ENCODE results near the gene ETAA1. TPM values are rescaled to one million over a fixed set of nuclear protein-coding genes. Genes with fewer than 3 reads are reported as not detected.

Gene ETAA1
- total and polyA plus RNA-seq, 7 experiments from 2014 or later, result 4.4 to 16.4 (median 9.7) TPM

- POLR2A ChIA-PET, result no interaction called here
- intact Hi-C loops (cut with micrococcal nuclease), result no loop called here
- Histone ChIP-seq H3K36me3 (ENCODE audit: control insufficient read depth in 2 of 3, insufficient read depth in 3 of 3, low read length in 3 of 3) (no peaks in the 10 kb centered on the region), H3K27ac (ENCODE audit: low read depth, low read length) (no peak overlapping the region), H3K4me3 (ENCODE audit: low read length) (no peak overlapping the region), H3K9me3 (ENCODE audit: control insufficient read depth in 2 of 3, low read length in 3 of 3) (no peaks in the 10 kb centered on the region), H3K27me3 (ENCODE audit: control insufficient read depth in 2 of 2, insufficient read depth in 2 of 2, low read length in 2 of 2) (no peaks in the 10 kb centered on the region), H3K4me1 (ENCODE audit: control insufficient read depth in 2 of 2, insufficient read depth in 2 of 2, low read length in 2 of 2) (no peaks in the 10 kb centered on the region)
- H3K36me3 Mint-ChIP-seq, result no peaks in the 10 kb centered on the region
- H3K4me1 Mint-ChIP-seq, result no peaks in the 10 kb centered on the region
- H3K9me3 Mint-ChIP-seq, result peaks cover 0 to 5% (median 0%) of the 10 kb centered on the region in 11 donors
- CTCF ChIA-PET, result no interaction called here
- H3K27ac Mint-ChIP-seq, result no peak overlapping the region
- H3K27me3 Mint-ChIP-seq, result peaks cover 0 to 35% (median 10%) of the 10 kb centered on the region in 5 donors
- ATAC-seq (no peak), DNase-seq (no peak)
- H3K4me3 Mint-ChIP-seq, result no peak overlapping the region
Observed at GRCh38 chr2:67448648-67449047, 51.5 kb downstream of the ETAA1 start.

DNA sequence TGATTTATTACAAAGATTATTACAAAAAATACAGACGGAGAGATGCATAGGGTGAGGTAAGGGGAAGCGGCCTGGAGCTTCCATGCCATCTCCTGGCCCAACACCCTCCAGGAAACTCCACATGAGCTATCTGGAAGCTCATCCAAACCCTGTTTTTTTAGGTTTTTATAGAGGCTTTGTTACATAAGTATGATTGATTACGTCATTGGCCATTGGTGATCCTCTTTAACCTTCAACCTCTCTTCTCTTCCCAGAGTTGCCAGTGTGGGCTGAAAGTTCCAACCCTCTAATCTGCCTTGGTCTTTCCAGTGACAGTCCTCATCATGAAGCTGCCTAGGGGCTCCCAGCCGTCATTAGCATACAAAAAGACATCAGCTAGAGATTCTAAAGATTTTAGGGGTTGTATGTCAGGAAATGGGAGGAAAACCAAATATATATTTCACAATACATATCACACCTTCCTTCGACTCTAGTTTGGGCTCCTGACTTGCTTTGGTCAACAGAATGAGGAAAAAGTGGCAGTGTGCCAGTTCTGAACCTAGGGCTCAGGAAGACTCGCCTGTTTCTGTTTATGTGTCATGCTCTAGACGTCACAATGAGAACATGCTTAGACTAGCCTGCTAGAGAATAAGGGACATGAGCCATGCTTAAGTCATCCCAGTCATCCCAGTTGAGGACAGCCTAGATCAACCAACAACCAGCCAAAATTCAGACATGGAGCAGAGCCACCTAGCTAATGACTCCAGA is 54.1 kb downstream of the ETAA1 start:
- Histone ChIP-seq H3K27ac (ENCODE audit: low read depth, low read length) (no peak overlapping the region), H3K9me3 (ENCODE audit: control insufficient read depth in 2 of 3, low read length in 3 of 3) (no peaks in the 10 kb centered on the region), H3K36me3 (ENCODE audit: control insufficient read depth in 2 of 3, insufficient read depth in 3 of 3, low read length in 3 of 3) (no peaks in the 10 kb centered on the region), H3K27me3 (ENCODE audit: control insufficient read depth in 2 of 2, insufficient read depth in 2 of 2, low read length in 2 of 2) (no peaks in the 10 kb centered on the region), H3K4me1 (ENCODE audit: control insufficient read depth in 2 of 2, insufficient read depth in 2 of 2, low read length in 2 of 2) (no peaks in the 10 kb centered on the region), H3K4me3 (ENCODE audit: low read length) (no peak overlapping the region)
- ATAC-seq, result no peak
- H3K27me3 Mint-ChIP-seq, result peaks cover 0 to 37% (median 13%) of the 10 kb centered on the region in 5 donors
- intact Hi-C loops (cut with micrococcal nuclease), result no loop called here
- CTCF ChIA-PET, result no interaction called here
- no peak overlapping the region for H3K27ac Mint-ChIP-seq
- no peaks in the 10 kb centered on the region for H3K4me1 Mint-ChIP-seq
- no peak for DNase-seq
- peaks cover 0 to 7% (median 0%) of the 10 kb centered on the region in 11 donors for H3K9me3 Mint-ChIP-seq
- H3K36me3 Mint-ChIP-seq, result no peaks in the 10 kb centered on the region
- POLR2A ChIA-PET, result no interaction called here
- H3K4me3 Mint-ChIP-seq, result no peak overlapping the region

- no peaks in the 10 kb centered on the region for H3K27me3 ChIP-seq (ENCODE audit: control insufficient read depth in 2 of 2, insufficient read depth in 2 of 2, low read length in 2 of 2)
Observed at GRCh38 chr2:67453310-67453709, 56.2 kb downstream of the ETAA1 start.

GRCh38 chr2:67455219-67456142 is 58.3 kb downstream of the ETAA1 start:
- ATAC-seq (no peak), DNase-seq (no peak)
- Histone ChIP-seq H3K4me3 (ENCODE audit: low read length) (no peak overlapping the region), H3K4me1 (ENCODE audit: control insufficient read depth in 2 of 2, insufficient read depth in 2 of 2, low read length in 2 of 2) (no peaks in the 10 kb centered on the region), H3K36me3 (ENCODE audit: control insufficient read depth in 2 of 3, insufficient read depth in 3 of 3, low read length in 3 of 3) (no peaks in the 10 kb centered on the region), H3K9me3 (ENCODE audit: control insufficient read depth in 2 of 3, low read length in 3 of 3) (no peaks in the 10 kb centered on the region), H3K27ac (ENCODE audit: low read depth, low read length) (no peak overlapping the region), H3K27me3 (ENCODE audit: control insufficient read depth in 2 of 2, insufficient read depth in 2 of 2, low read length in 2 of 2) (no peaks in the 10 kb centered on the region)
- peaks cover 0 to 7% (median 0%) of the 10 kb centered on the region in 11 donors for H3K9me3 Mint-ChIP-seq
- no peaks in the 10 kb centered on the region for H3K36me3 Mint-ChIP-seq
- peaks cover 2 to 28% (median 11%) of the 10 kb centered on the region in 5 donors for H3K27me3 Mint-ChIP-seq
- intact Hi-C loops (cut with micrococcal nuclease), result no loop called here
- H3K27ac Mint-ChIP-seq, result no peak overlapping the region
- no peaks in the 10 kb centered on the region for H3K4me1 Mint-ChIP-seq
- POLR2A ChIA-PET, result no interaction called here
- H3K4me3 Mint-ChIP-seq, result no peak overlapping the region
- CTCF ChIA-PET, result no interaction called here

More at GRCh38 chr2:67453310-67453709, 56.2 kb downstream of the ETAA1 start:
- Histone ChIP-seq H3K4me1 (ENCODE audit: control insufficient read depth in 2 of 2, insufficient read depth in 2 of 2, low read length in 2 of 2) (no peaks in the 10 kb centered on the region), H3K9me3 (ENCODE audit: control insufficient read depth in 2 of 3, low read length in 3 of 3) (no peaks in the 10 kb centered on the region), H3K36me3 (ENCODE audit: control insufficient read depth in 2 of 3, insufficient read depth in 3 of 3, low read length in 3 of 3) (no peaks in the 10 kb centered on the region), H3K27ac (ENCODE audit: low read depth, low read length) (no peak overlapping the region), H3K4me3 (ENCODE audit: low read length) (no peak overlapping the region)
- Mint-ChIP-seq H3K36me3 (no peaks in the 10 kb centered on the region), H3K27ac (no peak overlapping the region), H3K9me3 (peaks cover 0 to 7% (median 0%) of the 10 kb centered on the region in 11 donors), H3K4me1 (no peaks in the 10 kb centered on the region), H3K4me3 (no peak overlapping the region), H3K27me3 (peaks cover 0 to 30% (median 9%) of the 10 kb centered on the region in 5 donors)
- intact Hi-C loops (cut with micrococcal nuclease), result no loop called here
- ChIA-PET POLR2A (no interaction called here), CTCF (no interaction called here)
- ATAC-seq (no peak), DNase-seq (no peak)

- Mint-ChIP-seq H3K9me3 (peaks cover 0 to 7% (median 0%) of the 10 kb centered on the region in 11 donors), H3K36me3 (no peaks in the 10 kb centered on the region), H3K4me1 (no peaks in the 10 kb centered on the region), H3K27ac (no peak overlapping the region), H3K27me3 (peaks cover 2 to 22% (median 11%) of the 10 kb centered on the region in 5 donors), H3K4me3 (no peak overlapping the region)
- H3K27me3 ChIP-seq (ENCODE audit: control insufficient read depth in 2 of 2, insufficient read depth in 2 of 2, low read length in 2 of 2), result no peaks in the 10 kb centered on the region
- ATAC-seq (no peak), DNase-seq (no peak)
- intact Hi-C loops (cut with micrococcal nuclease), result no loop called here
- no peak overlapping the region for H3K4me3 ChIP-seq (ENCODE audit: low read length)
- H3K27ac ChIP-seq (ENCODE audit: low read depth, low read length), result no peak overlapping the region
- H3K36me3 ChIP-seq (ENCODE audit: control insufficient read depth in 2 of 3, insufficient read depth in 3 of 3, low read length in 3 of 3), result no peaks in the 10 kb centered on the region
- POLR2A ChIA-PET, result no interaction called here
- CTCF ChIA-PET, result no interaction called here
- no peaks in the 10 kb centered on the region for H3K4me1 ChIP-seq (ENCODE audit: control insufficient read depth in 2 of 2, insufficient read depth in 2 of 2, low read length in 2 of 2)
- no peaks in the 10 kb centered on the region for H3K9me3 ChIP-seq (ENCODE audit: control insufficient read depth in 2 of 3, low read length in 3 of 3)
Observed at GRCh38 chr2:67456428-67456827, 59.3 kb downstream of the ETAA1 start.

DNA sequence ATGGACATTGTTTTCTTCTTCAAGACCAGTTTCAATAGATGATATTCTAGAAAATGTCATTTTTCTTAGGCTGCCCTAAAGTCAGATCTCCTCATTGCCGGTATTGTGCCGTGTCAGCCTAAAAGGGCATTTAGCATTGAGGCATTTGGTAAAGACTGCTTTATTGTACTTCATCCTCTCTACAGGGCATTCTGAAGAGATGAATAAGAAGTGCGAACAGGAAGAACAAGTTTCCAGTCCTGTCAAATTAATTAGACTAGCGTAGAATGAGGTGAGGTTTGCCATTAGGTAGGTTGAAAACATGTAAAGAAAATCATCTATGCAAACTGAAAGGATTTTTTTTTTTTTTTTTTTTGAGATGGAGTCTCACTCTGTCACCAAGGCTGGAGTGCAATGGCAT is 60.6 kb downstream of the ETAA1 start:
- Histone ChIP-seq H3K27ac (ENCODE audit: low read depth, low read length) (no peak overlapping the region), H3K4me3 (ENCODE audit: low read length) (no peak overlapping the region), H3K36me3 (ENCODE audit: control insufficient read depth in 2 of 3, insufficient read depth in 3 of 3, low read length in 3 of 3) (no peaks in the 10 kb centered on the region), H3K9me3 (ENCODE audit: control insufficient read depth in 2 of 3, low read length in 3 of 3) (no peaks in the 10 kb centered on the region), H3K4me1 (ENCODE audit: control insufficient read depth in 2 of 2, insufficient read depth in 2 of 2, low read length in 2 of 2) (no peaks in the 10 kb centered on the region), H3K27me3 (ENCODE audit: control insufficient read depth in 2 of 2, insufficient read depth in 2 of 2, low read length in 2 of 2) (no peaks in the 10 kb centered on the region)
- H3K9me3 Mint-ChIP-seq, result peaks cover 0 to 5% (median 0%) of the 10 kb centered on the region in 11 donors
- no peak overlapping the region for H3K4me3 Mint-ChIP-seq
- no peaks in the 10 kb centered on the region for H3K4me1 Mint-ChIP-seq
- ChIA-PET POLR2A (no interaction called here), CTCF (no interaction called here)
- H3K36me3 Mint-ChIP-seq, result no peaks in the 10 kb centered on the region
- H3K27me3 Mint-ChIP-seq, result peaks cover 2 to 21% (median 11%) of the 10 kb centered on the region in 5 donors
- ATAC-seq (no peak), DNase-seq (no peak)
- intact Hi-C loops (cut with micrococcal nuclease), result no loop called here
- no peak overlapping the region for H3K27ac Mint-ChIP-seq

All from naive thymus-derived CD4-positive, alpha-beta T cell (primary cell).